Measurements from ENCODE around the gene SLC22A7.

SLC22A7 gene

DNA sequence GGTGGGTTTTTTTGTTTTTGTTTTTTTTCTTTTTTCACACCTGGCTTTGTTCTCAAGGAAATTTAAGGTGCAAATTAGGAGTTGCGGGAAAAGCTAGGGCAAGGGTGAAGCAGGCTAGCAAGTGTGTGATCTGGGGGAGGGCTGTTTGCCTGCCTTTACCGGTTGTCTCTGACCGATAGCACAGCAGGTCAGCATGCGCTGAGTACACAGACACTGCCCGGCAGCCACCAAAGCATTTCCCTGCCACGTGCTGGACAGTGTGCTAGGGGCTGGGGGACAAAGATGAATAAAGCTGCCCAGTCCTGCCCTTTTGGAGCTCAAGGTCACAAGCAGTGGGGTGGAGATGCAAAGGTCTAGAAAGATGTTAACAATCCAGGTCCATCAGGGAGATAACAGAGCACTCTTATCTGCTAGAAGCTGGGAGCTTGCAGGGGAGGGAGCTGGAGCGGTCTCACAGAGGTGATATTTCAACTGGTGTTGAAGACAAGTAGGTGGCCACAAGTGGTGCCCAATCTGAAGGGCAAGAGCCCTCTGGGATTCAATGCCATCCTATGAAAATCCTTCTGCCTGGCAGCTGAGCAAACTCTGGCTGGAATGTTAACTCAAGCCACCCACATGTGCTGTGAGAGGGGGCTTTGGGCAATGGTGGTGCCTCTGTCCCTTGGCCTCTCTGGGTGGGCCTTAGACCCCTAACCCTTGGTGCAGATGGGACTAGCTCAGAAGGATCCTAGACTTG lies 30.3 kb upstream of the SLC22A7 start:
- no peak for DNase-seq (ENCODE audit: low spot score)

DNA sequence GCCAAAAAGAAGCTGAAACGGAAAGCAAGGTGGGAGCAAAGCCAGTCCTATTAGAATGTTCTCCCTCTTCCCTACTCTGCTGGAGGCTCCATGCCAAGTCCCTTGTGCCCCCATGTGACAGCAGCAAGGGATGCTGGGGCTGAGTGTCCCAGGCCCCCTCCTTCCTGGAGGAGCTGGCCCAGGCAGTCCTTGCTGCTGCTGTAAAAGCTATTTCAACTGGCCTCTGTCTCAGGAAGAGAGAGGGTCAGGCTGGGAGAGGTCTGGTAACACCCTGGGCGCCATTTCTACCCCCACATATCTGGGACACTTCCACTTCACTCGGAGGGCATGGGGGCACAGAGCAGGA lies 29.7 kb upstream of the SLC22A7 start:
- DNase-seq (ENCODE audit: low spot score) = no peak

DNA sequence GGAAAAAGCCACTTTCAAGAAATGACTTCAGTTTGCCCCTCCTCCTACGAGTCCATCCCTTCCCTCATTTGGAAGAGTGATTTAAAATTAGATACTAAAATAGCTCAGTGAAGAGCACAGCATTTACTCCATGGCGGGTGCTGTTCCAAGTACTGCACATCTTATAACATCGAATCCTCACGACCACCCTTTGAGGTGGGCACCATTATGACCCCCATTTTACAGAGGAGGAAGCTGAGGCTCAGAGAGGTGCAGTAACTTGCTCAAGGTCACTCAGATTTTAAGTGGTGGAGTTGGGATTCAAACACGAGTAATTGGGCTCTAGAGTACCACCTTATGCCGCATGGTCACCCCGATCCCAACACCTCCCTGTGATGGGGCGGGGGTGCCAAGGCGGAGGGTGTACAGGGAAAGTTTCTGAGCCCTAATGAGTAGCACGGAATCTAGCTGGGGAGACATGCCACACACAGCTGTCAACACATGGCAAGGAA lies 29.2 kb upstream of the SLC22A7 start:
- no peak for DNase-seq (ENCODE audit: low spot score)

DNA sequence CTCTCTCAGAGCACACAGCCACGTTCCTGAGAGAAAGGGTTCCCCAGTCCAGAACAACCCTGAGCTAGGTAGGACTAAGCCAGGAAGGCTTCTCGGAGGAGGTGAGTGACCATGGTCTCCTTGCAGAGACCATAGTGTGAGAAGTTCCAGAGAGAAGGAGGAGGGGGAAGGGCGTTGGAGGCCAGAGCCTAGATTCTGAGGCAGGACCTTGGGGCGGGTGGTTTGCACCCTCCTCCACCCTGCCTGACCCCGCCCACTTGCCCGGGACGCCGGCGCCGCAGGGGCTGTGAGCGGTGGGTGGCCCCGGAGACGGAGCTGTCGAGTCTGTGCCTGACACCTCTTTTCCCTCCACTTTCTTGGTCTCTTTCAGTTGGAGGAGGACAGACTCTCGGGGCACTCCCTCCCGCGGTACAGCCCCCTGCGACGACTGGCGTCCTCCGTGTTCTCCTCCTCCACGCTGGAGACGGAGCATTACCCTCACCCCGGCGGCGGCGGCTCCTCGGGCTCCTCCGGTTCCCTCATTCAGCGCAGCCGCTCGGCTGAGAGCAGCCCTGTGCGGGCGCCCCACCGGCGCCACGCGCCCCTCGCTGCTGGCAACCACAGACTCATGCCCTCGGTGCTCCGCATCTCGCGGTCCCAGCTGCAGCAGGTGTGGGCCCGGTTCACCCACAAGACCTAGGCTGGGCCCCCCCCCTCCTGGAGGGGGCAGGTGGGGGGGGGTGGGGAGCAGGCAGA lies 28.6 kb upstream of the SLC22A7 start:
- no peak for DNase-seq (ENCODE audit: low spot score)

DNA sequence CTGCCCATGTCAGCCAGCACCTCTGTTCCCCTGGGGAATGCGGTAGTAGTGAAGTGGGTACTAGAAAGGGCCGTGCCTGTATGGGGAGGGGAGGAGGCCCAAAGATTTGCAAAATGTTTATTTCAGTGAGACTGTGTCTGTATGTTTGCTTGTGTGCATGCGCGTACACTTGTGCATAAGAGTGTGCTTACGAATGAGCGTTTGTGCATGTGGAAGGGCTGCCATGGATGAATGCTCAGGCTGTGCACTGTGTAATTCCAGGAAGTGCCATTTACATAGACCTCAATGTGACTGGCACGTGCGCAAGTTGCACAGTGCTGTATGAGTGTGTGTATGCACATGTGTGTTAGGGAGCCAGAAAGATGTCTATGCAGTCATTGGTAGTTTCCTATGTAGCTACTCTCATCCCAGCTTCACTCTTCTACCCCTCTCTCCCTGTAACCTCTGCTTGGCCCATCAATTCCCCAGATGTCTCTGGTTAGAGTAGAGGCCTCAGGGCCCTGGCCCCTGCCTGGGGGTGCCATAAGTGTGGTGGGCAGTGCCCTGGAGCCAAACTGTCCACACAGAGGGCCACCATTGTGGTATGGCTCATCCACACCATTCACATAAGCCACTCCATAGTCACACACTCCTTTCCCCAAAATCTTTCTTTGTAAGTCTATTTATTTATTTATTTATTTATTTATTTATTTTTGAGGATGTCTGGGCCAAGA lies 26.8 kb upstream of the SLC22A7 start:
- DNase-seq (ENCODE audit: low spot score) = no peak

DNA sequence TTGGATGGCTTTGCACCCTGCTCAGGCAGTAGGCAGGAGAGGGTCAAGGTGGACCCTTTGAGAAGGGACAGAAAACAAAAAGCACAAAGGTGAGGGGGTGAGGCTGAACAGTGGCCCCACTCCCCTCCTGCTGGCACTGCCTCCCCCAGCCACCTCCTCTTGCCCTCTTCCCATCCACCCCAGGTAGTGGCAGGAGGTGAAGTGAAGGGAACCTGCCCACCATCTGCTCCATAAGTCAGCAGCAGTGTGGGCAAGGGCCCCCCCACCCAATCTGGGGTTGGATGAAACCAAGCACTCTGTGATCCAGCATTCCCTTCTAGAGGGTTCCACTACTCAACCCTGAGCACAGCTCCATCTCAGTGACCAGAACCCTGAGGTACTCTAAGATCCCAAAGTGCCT lies 26.1 kb upstream of the SLC22A7 start:
- DNase-seq (ENCODE audit: low spot score) = no peak

DNA sequence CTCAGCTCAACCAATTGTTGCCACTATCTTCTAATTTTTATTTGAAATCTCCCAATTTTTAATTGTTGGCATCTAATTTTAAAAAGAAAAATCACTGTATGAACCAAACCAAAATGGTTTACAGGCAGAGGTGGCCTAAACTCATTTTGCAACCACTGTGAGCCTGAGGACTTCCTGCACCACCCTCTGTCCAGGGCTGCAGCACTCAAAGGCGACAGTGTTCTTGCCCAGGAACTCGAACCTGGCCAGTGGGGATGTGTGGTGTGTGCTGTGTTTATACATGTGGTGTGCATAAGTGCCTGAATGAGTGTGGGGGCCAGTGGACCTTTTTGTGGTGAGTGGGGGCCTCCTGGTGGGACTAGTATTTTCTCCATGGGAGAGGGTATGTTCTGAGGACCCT lies 24.4 kb upstream of the SLC22A7 start:
- DNase-seq (ENCODE audit: low spot score) = no peak

DNA sequence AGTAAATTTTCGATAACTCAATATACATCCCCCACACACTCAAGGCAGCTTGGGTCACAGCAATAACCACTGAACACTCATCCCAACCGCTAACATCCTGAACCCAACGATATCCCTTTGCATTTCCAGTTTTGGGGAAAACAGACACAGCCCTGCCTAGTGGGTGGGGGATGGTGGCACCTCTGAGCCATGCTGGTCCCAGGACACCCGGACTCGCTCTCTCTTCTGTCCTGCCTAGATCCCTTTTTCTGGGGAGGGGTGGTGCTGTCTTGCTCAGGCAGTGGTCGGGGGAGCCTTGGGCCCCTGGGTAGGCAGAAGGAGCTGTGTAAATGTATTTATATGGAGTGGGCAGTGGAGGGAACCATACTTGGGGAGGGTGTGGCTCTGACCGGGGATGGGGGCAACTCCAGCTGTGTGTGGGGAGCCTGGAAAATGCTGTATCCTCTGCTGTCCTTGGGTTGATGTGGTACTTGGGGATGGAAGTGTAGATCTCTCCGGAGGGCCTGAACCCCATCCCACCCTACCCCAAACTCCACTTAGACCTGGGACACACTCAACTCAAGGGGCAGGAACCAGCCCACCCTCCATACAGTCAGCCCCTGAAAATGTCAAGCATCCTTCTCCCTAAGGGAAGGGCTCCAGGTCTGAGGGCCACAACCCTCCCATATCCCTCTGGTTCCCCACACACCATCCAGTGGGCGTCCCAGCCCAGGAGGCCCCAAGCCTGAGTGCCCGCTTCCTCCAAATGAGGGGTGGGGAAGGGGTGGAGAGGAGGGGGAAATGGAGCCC lies 23.7 kb upstream of the SLC22A7 start:
- DNase-seq (ENCODE audit: low spot score) = no peak

DNA sequence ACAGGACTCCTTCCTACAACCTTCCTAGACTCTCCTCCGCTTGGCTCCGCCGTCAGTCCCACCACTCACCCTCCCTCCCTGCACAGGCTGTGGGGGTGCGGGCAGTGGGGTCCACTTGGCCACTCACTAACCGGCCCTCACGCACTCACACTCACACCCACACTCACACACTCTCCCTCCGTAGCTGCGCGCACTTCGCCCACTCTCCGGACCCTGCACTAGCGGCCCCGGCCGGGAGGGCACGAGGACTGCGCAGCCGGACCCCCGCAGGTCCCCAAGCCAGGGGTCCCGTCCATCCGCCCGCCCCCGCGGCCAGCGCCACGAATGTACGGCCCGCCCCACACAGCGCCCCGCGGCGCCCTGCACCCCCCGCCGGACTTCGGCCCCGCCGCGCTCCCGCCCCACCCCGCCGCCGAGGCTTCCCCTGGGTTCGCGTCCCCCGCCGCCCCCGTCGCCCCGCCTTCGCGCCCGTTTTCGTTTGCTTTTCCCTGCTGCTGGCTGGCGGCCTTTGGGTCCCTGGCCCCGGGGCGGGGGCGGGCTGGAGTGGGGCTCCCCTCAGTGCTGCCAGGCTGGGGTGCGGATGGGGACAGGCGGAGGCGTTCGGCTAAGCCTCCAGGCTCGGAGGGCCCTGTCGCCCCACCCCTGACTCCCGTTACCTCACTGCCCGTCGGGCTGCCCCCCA lies 23.0 kb upstream of the SLC22A7 start:
- DNase-seq (ENCODE audit: low spot score) = peak; percentile 22

DNA sequence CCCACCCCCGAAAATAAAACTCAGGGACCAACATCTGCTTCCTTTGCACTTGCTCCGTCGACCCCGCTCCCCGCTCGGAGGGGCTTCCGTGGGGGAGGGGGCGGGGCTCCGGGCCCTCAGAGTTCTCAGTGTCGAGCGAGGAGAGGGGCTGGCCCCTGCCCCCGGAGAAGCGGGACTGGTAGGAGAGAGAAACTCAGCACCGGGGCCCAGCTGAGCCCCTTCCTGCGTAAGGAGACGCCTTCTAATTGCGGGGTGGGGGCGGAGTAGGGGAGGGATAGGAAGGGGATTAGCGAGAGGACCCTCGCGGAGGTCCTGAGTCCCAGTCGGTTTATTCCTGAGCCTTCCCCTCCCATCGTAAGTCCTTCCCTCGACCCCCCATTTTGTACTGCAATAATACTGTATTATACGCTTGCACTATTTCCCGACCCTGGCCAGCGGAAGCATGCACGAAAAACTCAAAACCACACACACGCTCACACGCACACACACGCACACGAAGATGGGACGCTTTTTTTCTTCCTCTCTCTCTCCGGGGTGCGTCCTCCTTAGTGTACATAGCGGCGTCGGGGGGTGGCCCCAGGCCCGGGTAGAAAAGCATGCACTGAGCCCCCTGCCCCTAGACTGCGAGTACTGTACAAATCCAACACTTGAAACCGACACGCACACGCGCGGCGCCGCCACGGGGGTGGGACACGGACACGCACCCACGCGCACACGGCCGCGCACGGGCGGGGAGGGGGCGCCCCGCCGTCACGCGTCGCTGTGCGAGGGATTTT lies 22.1 kb upstream of the SLC22A7 start:
- no peak for DNase-seq (ENCODE audit: low spot score)

DNA sequence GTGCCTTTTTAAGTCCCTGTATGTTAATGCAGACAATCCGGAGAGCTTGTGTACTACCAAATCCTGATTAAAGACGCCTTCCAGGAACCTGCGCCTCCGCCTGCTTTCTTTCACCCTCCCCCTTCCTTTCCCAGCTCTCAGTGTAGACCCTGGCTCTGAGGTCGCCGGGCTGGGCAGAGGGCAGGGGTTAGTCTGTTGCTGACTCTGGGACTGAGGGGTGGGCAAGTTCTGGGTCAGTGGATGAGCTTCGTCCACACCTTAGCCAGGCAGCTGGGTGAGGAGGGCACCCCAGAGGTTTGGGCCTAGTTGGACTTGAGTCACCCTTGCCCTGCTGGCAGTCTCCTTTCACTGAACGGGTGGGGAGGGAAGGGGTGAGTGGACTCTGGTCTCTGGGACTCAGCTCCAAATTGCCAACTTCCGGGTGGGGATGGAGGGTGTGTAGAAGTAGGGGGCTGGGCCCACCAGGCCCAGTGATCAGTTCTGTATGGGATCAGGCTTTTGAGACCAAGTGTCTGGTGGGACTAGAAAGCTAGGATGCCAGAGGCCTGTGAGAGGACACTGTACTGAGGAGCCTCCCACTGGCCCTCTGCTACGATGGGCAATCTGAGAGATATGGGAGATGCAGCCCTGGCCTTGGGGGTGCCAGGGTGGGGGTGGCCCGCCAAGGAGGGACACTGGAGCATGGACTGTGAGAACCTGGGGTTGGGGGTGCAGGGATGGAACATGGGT lies 21.3 kb upstream of the SLC22A7 start:
- peak; percentile 46 for DNase-seq (ENCODE audit: low spot score)

DNA sequence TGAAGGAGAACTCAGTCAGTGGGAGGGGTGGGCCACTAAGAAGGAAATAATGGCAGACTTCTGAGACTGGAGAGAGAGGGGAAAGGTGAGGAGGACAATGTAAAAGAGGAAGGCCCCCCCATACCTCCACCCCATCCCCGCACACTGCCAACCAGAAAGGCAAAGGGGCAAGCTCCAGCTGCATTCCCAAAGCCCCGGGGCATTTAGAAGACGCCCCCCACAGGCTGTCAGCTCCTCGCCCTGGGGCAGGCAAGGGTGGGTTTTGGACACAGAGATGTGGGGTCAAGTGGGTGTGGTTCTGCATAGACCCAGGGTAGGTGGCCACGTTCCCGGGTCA lies 20.8 kb upstream of the SLC22A7 start:
- DNase-seq (ENCODE audit: low spot score) = no peak

DNA sequence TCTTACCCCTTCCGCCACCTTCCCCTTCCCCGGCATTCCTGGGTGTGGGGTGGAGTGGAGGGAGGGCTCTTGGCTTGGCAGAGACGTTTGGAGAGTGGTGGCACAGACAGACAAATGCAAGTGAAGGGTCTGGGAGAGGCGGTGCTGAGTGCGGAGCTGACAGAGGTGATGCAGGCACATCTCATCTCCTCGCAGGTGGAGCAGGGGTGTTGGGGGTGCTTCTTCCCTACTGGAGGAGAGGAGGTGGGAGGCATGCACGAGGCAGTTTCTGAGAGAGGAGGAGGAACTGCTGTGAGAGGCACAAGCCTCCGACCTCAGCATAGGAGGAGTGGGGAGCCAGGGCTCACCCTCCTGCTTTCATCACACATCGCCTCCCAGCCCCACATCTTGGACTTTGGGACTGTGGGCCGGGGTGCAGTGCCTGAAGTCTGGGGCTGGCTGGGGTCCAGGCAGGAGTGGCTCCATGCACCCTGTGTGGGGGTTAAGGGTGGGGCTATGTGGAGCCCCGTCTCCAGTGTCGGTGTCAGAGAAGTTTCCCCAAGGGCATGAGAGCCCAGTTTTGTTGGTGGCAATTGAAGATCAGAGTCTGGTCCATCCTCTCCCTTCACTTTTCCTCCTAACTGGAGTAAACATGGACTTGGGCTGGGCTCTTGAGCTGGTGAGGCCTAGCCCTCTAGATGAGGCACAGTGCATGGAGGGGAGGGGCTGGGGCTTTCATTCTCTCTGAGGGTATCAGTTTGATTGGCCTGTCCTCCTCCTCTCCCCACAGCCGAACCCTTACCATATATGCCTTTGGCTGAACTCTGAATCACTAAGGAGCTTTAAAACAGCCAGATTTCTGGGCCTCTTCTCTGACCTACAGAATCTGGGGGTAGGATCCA lies 20.2 kb upstream of the SLC22A7 start:
- peak; percentile 48 for DNase-seq (ENCODE audit: low spot score)

DNA sequence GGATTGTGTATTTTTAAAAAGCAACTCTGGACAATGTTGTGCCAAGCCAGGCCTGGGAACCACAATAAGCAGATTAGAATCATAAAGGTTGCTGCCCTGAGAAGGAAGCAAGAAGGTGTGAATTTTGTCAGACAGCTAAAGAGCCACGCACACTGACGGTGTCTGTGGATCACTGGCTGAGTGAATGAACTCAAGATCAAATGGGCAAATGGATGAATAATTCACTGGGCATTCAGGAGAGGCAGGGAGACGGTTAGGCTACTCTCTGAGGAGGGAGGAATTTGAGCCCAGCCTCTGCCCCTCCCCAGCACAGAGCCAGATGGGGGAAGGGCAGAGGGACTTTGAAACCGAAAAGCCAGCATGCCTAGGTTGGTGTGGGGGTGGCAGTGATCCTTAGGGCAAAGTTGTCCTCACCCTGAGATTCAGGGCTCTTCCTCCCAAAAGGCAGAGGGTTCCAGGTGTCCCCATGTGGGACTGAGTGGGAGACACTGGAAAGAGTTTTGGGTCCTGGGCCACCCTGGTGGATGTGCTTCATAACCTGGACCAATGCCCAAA lies 19.5 kb upstream of the SLC22A7 start:
- peak; percentile 70 for DNase-seq (ENCODE audit: low spot score)

DNA sequence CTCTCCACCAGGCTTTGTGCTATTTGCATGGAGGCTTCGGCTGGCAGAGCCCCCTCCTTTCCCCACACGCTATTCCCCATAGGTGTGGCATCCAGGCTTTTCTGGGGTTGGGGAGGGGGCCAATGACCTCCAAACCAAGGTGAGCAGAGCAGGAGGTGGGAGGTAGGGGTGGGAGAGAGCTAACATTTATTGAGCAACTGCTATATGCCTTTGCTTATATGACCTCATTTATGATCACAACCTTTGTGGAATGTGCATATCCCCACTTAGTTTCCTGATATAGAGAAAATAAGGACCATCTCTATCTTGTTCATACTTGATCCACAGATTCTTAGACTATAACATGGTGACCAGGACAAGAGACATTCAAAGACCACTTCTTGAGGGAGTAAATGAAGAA lies 17.8 kb upstream of the SLC22A7 start:
- no peak for DNase-seq (ENCODE audit: low spot score)

DNA sequence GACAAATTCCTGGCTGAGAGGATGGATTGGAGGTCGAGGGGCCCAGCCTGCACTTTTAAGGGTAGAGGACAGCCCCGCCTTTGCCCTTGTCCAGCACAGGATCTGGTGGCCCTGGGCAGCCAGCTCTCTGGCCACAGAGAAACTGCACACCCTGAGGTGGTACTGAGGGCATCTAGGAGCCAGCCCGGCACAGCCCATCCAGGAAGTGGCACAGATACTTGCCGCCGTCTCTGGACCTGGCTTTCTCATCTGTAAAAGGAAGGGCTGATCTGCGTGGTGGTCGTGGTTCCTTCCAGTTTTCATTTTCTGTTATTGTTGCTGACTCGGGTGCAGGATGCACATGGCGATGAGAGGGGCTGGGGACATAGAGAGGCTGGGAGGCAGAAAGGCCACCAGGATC lies 16.0 kb upstream of the SLC22A7 start:
- DNase-seq (ENCODE audit: low spot score) = no peak

DNA sequence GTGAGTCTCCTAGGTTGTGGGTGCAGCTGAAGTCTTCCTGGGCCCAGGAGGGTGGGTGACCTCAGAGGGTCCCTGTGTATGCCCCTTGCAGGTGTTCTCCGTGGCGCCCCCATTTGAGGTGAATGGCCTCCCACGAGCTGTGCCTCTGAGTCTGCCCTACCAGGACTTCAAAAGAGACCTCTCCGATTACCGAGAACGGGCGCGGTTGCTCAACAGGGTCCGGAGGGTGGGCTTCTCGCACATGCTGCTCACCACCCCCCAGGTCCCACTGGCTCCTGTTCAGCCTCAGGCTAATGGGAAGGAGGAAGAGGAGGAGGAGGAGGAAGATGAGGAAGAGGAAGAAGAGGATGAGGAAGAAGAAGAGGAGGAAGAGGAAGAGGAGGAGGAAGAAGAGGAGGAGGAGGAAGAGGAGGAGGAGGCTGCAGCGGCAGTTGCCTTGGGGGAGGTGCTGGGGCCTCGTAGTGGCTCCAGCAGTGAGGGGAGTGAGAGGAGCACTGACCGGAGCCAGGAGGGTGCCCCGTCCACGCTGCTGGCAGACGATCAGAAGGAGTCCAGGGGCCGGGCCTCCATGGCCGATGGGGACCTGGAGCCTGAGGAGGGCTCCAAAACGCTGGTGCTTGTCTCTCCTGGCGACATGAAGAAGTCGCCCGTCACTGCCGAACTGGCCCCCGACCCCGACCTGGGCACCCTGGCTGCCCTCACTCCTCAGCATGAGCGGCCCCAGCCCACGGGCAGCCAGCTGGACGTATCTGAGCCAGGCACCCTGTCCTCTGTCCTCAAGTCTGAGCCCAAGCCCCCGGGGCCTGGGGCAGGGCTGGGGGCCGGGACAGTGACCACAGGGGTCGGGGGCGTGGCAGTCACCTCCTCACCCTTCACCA lies 15.2 kb upstream of the SLC22A7 start:
- DNase-seq (ENCODE audit: low spot score) = no peak

DNA sequence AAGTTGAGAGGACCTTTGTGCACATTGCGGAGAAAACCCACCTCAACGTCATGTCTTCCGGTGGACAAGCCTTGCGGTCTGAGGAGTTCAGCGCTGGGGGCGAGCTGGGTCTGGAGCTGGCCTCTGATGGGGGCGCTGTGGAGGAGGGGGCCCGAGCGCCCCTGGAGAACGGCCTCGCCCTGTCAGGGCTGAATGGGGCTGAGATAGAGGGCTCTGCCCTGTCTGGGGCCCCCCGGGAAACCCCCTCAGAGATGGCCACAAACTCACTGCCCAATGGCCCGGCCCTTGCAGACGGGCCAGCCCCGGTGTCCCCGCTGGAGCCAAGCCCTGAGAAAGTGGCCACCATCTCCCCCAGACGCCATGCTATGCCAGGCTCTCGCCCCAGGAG lies 14.6 kb upstream of the SLC22A7 start:
- no peak for DNase-seq (ENCODE audit: low spot score)
